ENCODE results near the gene CCDC175.

The CCDC175 gene

GRCh38 chr14:59482541-59483331, 93.9 kb downstream of the CCDC175 start:
- DNase-seq (ENCODE audit: low read depth): peak; percentile 78

- DNase-seq (ENCODE audit: low read depth): peak; percentile 63
Measured at GRCh38 chr14:59481871-59482540, 94.6 kb downstream of the CCDC175 start.

- DNase-seq (ENCODE audit: low read depth): no peak
Measured at GRCh38 chr14:59481407-59481806, 95.2 kb downstream of the CCDC175 start.

DNA sequence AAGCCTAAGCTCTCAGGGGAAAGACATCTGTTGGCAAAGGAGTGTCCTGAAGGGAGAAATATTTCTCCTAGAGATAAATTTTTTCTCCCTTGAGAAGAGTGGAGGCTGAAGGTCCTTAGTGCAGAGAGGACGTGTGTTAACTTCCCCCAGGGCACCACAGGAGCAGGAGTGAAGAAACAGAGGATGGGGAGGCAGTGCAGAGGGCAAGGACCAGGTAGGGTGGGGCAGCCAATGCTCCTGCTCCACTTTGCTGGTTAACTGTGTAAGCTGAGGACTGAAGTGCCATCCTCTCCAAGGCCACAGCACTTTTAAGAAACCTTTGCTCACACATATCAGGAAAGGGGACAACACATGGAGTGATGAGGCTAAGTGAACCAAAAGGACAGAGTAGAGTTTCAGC, 96.4 kb downstream of the CCDC175 start:
- DNase-seq (ENCODE audit: low read depth): no peak

GRCh38 chr14:59478540-59478939, 98.1 kb downstream of the CCDC175 start:
- DNase-seq (ENCODE audit: low read depth): no peak

DNA sequence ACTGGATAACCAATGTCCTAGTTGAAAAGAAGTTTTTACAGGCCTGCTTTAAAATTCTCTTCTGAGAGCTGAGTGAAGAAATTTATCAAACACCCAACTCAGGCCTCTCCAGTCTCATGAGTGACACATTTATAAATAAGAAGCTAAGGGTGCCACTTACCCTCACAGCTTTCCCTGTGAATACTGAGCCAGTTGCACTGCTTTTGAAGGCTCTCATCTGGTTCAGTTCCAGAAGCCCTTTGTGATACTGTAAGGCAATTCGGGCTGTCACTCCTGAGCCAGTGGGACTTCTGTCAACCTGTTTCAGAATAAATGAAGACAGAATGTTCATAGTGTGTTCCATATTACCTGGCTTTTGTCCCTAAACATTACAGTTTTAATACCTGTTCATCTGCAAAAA, 100.9 kb downstream of the CCDC175 start:
- no peak for DNase-seq (ENCODE audit: low read depth)

DNA sequence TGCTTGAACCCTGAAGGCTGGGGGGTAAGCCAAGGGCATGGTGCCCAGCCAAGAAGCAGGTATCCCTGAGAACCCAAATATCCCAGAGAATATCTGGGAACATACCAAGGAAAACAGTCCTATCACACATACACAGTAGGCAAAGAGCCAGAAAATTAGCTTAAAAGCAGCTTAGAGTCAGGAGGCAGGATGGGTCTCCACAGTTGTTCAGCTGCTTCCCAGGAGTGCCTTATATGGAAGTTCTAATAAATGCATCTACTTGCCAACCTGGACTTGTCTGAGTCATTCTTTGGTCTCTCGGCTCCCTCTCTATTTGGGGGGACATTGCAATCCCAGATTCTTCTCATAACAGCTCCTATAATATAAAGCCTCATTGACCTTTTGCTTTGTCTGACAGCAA, 102.4 kb downstream of the CCDC175 start:
- no peak for DNase-seq (ENCODE audit: low read depth)

- DNase-seq (ENCODE audit: low read depth): no peak
Measured at GRCh38 chr14:59465316-59466135, 111.1 kb downstream of the CCDC175 start, which contains the start of gene GPR135. GPR135 (minus strand) TSS chr14:59465380; CDS start chr14:59465226, 154 bp downstream.

GRCh38 chr14:59464486-59465315, 111.9 kb downstream of the CCDC175 start:
- DNase-seq (ENCODE audit: low read depth): no peak

GRCh38 chr14:59463787-59464485, 112.7 kb downstream of the CCDC175 start:
- DNase-seq (ENCODE audit: low read depth): no peak

DNA sequence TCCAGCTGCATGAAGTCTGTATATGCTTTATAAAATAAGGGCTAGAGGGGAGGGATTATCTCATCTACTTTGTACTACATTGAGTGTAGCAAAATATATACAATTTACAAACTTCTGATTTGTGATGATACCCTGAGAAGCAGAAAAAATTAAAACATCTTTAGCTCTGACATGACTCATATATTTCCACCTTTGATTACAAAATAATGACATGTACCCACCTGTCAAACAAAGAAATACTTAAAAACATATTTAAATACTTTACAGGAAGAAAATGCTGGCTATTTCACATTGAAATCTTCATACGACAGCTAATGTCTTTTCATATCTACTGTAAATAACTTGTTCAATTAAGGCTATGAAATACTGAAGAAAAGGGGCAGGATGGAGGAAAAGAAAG, 114.7 kb downstream of the CCDC175 start:
- DNase-seq (ENCODE audit: low read depth): no peak

DNA sequence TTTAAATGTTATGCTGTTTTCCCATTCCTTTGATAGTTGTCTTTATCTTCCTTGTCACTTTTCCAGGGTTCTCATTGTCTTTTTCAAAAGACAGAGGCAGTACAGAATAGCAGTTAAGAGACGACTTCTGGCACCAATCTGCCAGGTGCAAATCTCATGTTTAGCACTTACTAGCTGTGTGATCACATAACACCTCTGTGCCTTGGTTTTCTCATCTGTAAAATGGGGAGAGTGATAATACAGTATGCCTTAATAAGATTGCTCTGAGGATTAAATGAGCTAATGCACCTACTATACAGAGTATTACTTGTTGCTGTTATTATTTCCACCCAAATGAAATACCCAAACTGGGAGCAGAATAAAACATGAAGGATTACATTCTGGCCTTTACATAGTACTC, 116.2 kb downstream of the CCDC175 start:
- no peak for DNase-seq (ENCODE audit: low read depth)

DNA sequence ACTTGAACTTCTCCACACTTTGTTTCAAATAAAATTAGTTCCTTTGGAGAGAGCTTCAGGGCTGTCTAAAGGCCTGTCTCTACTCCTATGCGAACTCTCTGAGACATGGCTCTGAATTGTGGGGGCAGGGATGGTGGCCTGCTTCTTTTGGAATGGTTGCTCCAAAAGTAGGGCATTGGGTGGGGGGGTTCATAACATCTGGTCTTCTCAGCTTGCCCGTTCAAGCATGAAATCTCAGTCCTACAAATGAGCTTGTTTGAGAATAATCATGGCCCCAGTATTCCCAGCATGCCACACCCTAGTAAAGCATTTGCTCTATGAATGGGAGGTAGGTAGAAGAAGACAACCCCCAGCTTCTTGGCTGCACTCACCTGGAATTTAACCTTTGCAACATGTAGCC, 118.1 kb downstream of the CCDC175 start:
- no peak for DNase-seq (ENCODE audit: low read depth)

DNA sequence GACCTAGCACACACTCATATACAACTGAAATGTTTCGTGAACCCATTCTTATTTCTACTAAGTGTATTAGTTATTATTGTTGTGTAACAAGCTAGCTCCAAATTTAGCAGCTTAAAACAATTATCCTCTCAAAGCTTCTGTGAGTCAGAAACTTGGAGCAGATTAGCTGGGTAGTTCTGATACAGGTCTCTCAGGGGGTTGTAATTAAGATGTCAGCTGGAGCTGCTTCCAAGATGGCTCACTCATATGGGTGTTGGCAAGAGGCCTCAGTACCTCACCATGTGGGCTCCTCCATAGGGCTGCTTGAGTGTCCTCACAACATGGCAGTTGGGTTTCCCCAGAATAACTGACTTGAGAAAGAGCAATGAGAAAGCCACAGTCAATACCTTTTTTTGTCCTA, 121.2 kb downstream of the CCDC175 start:
- DNase-seq (ENCODE audit: low read depth): peak; percentile 76

All from GM04504 (cell line).